ENCODE results near the gene CD40LG. TPM values are rescaled to one million over a fixed set of nuclear protein-coding genes. Genes with fewer than 3 reads are reported as not detected.

CD40LG gene
- total RNA-seq, 1 donor from 2014 or later: not detected

DNA sequence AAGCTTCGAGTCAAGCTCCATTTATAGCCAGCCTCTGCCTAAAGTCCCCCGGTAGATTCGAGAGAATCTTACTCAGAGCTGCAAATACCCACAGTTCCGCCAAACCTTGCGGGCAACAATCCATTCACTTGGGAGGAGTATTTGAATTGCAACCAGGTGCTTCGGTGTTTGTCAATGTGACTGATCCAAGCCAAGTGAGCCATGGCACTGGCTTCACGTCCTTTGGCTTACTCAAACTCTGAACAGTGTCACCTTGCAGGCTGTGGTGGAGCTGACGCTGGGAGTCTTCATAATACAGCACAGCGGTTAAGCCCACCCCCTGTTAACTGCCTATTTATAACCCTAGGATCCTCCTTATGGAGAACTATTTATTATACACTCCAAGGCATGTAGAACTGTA, 11.2 kb downstream of the CD40LG start:
- Mint-ChIP-seq H3K4me1 (ENCODE audit: low read depth) (no peaks in the 10 kb centered on the region), H3K27me3 (ENCODE audit: low read depth) (no peaks in the 10 kb centered on the region), H3K27ac (ENCODE audit: unreplicated experiment) (no peak overlapping the region), H3K9me3 (ENCODE audit: low read depth) (peaks cover 16% of the 10 kb centered on the region), H3K36me3 (ENCODE audit: low read depth) (peaks cover 3% of the 10 kb centered on the region), H3K4me3 (ENCODE audit: unreplicated experiment) (no peak overlapping the region)
- no peak for DNase-seq (ENCODE audit: low spot score)
- TF ChIP-seq, protein P1, sequence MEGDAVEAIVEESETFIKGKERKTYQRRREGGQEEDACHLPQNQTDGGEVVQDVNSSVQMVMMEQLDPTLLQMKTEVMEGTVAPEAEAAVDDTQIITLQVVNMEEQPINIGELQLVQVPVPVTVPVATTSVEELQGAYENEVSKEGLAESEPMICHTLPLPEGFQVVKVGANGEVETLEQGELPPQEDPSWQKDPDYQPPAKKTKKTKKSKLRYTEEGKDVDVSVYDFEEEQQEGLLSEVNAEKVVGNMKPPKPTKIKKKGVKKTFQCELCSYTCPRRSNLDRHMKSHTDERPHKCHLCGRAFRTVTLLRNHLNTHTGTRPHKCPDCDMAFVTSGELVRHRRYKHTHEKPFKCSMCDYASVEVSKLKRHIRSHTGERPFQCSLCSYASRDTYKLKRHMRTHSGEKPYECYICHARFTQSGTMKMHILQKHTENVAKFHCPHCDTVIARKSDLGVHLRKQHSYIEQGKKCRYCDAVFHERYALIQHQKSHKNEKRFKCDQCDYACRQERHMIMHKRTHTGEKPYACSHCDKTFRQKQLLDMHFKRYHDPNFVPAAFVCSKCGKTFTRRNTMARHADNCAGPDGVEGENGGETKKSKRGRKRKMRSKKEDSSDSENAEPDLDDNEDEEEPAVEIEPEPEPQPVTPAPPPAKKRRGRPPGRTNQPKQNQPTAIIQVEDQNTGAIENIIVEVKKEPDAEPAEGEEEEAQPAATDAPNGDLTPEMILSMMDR (IDR thresholded peaks at IDR 0.05): no peak

DNA sequence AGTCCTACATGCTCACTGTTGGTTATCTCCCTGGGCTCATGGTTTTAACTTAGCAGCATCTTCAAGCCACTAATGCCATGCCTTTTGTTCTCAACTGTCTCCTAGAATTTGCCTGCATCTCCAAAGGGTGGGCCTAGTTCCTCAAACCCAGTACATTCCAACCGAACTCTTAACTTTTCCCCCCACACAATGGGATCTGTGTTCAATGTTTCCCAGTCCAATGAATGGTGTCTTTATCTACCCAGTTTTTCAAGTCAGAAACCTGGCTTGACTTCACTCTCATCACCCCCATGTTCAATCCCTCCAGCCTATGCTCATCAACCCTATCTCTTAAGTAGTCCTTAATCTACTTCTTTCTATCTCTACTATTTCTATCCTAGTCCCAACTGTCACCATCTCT, 12.9 kb downstream of the CD40LG start:
- H3K27me3 Mint-ChIP-seq (ENCODE audit: low read depth): no peaks in the 10 kb centered on the region
- TF ChIP-seq, protein P1 (IDR thresholded peaks at IDR 0.05): no peak
- peaks cover 19% of the 10 kb centered on the region for H3K9me3 Mint-ChIP-seq (ENCODE audit: low read depth)
- H3K4me1 Mint-ChIP-seq (ENCODE audit: low read depth): no peaks in the 10 kb centered on the region
- no peak overlapping the region for H3K27ac Mint-ChIP-seq (ENCODE audit: unreplicated experiment)
- H3K4me3 Mint-ChIP-seq (ENCODE audit: unreplicated experiment): no peak overlapping the region
- no peak for DNase-seq (ENCODE audit: low spot score)
- peaks cover 10% of the 10 kb centered on the region for H3K36me3 Mint-ChIP-seq (ENCODE audit: low read depth)

DNA sequence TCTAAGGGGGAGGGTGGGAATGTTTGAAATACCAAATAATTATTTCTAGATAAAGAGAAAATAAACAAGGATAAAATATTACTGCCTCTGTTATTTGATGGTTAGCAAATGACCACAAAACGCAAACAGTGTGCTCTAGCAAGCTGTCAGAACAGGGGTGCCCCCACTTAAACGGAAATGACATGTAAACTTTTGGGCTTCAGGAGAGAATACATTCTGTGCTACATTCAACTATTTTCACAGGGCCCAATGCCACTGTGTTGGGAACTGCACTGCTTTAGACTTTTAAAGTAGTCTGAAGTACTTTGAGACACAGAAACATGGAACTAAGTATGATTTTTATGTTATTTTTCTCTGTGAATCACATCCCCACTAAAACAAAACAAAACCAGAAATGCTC, 14.1 kb downstream of the CD40LG start:
- H3K27ac Mint-ChIP-seq (ENCODE audit: unreplicated experiment): no peak overlapping the region
- H3K36me3 Mint-ChIP-seq (ENCODE audit: low read depth): peaks cover 10% of the 10 kb centered on the region
- TF ChIP-seq, protein P1 (IDR thresholded peaks at IDR 0.05): no peak
- no peaks in the 10 kb centered on the region for H3K27me3 Mint-ChIP-seq (ENCODE audit: low read depth)
- H3K9me3 Mint-ChIP-seq (ENCODE audit: low read depth): peaks cover 14% of the 10 kb centered on the region
- no peaks in the 10 kb centered on the region for H3K4me1 Mint-ChIP-seq (ENCODE audit: low read depth)
- H3K4me3 Mint-ChIP-seq (ENCODE audit: unreplicated experiment): no peak overlapping the region
- DNase-seq (ENCODE audit: low spot score): no peak

DNA sequence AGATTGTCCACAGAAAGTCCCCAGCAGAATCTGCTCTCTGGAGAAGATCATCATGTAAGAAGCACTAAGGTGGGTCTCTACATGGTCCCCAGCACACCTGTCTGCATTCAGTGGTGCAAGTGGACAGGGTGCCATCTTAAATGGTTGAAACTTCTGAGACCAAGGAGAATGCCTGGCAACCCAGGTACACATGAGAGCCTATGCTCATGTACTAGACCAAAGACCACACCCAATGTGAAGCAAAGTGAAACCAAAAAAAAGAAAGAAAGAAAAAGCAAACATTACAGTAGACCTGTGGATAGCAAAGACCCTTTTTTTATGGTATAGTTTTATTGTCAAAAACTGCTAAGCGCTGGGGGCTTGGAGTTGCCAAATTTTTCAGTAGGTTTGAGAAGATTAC, 15.0 kb downstream of the CD40LG start:
- H3K36me3 Mint-ChIP-seq (ENCODE audit: low read depth): peaks cover 14% of the 10 kb centered on the region
- DNase-seq (ENCODE audit: low spot score): no peak
- H3K27me3 Mint-ChIP-seq (ENCODE audit: low read depth): no peaks in the 10 kb centered on the region
- H3K9me3 Mint-ChIP-seq (ENCODE audit: low read depth): peaks cover 14% of the 10 kb centered on the region
- H3K4me3 Mint-ChIP-seq (ENCODE audit: unreplicated experiment): no peak overlapping the region
- H3K27ac Mint-ChIP-seq (ENCODE audit: unreplicated experiment): no peak overlapping the region
- TF ChIP-seq, protein P1 (IDR thresholded peaks at IDR 0.05): no peak
- H3K4me1 Mint-ChIP-seq (ENCODE audit: low read depth): no peaks in the 10 kb centered on the region

DNA sequence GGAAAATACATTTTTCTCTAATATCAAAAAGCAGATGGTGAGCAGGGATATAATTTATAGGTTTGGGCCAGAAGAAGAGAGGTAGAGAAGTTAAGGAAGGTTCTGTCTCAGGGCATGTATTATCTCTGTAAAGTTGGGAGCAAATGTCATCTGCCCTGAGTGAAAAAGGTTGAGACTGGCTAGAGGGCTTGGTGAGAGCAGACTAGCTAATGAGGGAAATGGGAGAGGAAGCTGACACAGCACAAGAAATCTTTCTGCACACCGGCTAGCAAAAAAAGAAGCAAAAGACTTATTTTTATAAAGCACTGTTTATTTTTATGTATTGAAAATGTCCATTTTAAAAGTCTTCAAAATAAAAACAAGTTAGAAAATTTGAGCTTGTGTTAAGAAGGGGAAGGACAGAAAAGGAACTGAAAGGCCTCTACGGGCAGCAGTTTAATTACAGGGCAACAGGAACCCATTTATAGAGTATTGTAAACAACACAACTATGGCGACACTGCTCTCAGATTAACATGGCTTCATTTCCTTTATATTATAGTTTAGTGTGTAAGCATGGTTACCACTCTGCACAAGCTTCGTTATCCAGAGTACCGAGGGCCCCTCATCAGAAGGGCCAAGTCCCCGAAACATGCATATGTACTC, 17.4 kb downstream of the CD40LG start:
- Mint-ChIP-seq H3K4me1 (ENCODE audit: low read depth) (no peaks in the 10 kb centered on the region), H3K27me3 (ENCODE audit: low read depth) (no peaks in the 10 kb centered on the region), H3K4me3 (ENCODE audit: unreplicated experiment) (no peak overlapping the region), H3K9me3 (ENCODE audit: low read depth) (peaks cover 22% of the 10 kb centered on the region), H3K36me3 (ENCODE audit: low read depth) (peaks cover 20% of the 10 kb centered on the region), H3K27ac (ENCODE audit: unreplicated experiment) (no peak overlapping the region)
- DNase-seq (ENCODE audit: low spot score): no peak
- TF ChIP-seq, protein P1 (IDR thresholded peaks at IDR 0.05): no peak
